Natural killer cell (primary cell): ENCODE results near the gene EXOC4. TPM values are rescaled to one million over a fixed set of nuclear protein-coding genes. Genes with fewer than 3 reads are reported as not detected.

Source experiments
- ATAC-seq, 3 donors: fragments of 150-1000 bp in 2 of 3; fragments of 200-7000 bp in 1 of 3; cut with Tn5 transposase; 1 replicate in 1 of 3; 2 replicates in 2 of 3; pipeline ENCODE4 v1.10.0; 2021; ENCODE audit warnings: mild to moderate bottlenecking in 2 of 3, moderate library complexity in 2 of 3
- DNase-seq, 2 donors: peaks; one replicate each; pipeline versions ENCODE4 v3.0.0 to v3.0.0-alpha.2; 2013 to 2021; ENCODE audit warnings: mixed read lengths in 1 of 2
- H3K27ac ChIP-seq: one replicate; pipeline ENCODE4 v1.5.1; 2013; ENCODE audit warnings: mild to moderate bottlenecking, low read length
- H3K27me3 ChIP-seq: one replicate; pipeline ENCODE4 v1.6.1; 2013; ENCODE audit warnings: low read length; ENCODE audit not compliant: control insufficient read depth, insufficient read depth
- H3K36me3 ChIP-seq: one replicate; pipeline ENCODE4 v1.6.1; 2013; ENCODE audit warnings: low read length; ENCODE audit not compliant: control insufficient read depth, insufficient read depth
- H3K4me1 ChIP-seq: one replicate; pipeline ENCODE4 v1.6.1; 2013; ENCODE audit warnings: low read length; ENCODE audit not compliant: control insufficient read depth, insufficient read depth
- H3K4me3 ChIP-seq: one replicate; pipeline ENCODE4 v1.5.1; 2013; ENCODE audit warnings: low read length
- H3K9me3 ChIP-seq: one replicate; pipeline ENCODE4 v1.6.1; 2013; ENCODE audit warnings: low read length; ENCODE audit not compliant: control insufficient read depth, insufficient read depth
- H3K27ac Mint-ChIP-seq, 2 donors: one replicate each; pipeline ENCODE4 v1.8.0; 2022; ENCODE audit warnings: mild to moderate bottlenecking in 2 of 2, mixed read lengths in 2 of 2, moderate library complexity in 1 of 2
- H3K27me3 Mint-ChIP-seq, 2 donors: one replicate each; pipeline ENCODE4 v1.8.0; 2022; ENCODE audit warnings: low read depth in 2 of 2, mixed read lengths in 2 of 2
- H3K36me3 Mint-ChIP-seq: one replicate; pipeline ENCODE4 v1.8.0; 2022; ENCODE audit warnings: mixed read lengths
- H3K4me1 Mint-ChIP-seq, 2 donors: one replicate each; pipeline ENCODE4 v1.8.0; 2022; ENCODE audit warnings: mixed read lengths in 2 of 2
- H3K4me3 Mint-ChIP-seq: one replicate; pipeline ENCODE4 v1.8.0; 2022; ENCODE audit warnings: mild to moderate bottlenecking, moderate library complexity, mixed read lengths
- H3K9me3 Mint-ChIP-seq, 2 donors: one replicate each; pipeline ENCODE4 v1.8.0; 2022; ENCODE audit warnings: mixed read lengths in 2 of 2
- WGBS: methylation state at CpG from one replicate; pipeline ENCODE4 v1.1.7; 2013; ENCODE audit warnings: missing lambda C conversion rate; ENCODE audit not compliant: insufficient coverage; 5-methylcytosine and 5-hydroxymethylcytosine counted together
- intact Hi-C: fragments of 100-400 bp; cut with micrococcal nuclease; formaldehyde crosslinking; loops from one replicate; pipeline ENCODE4 v1.14.2; 2022
- total RNA-seq, 4 donors: library from RNA; stranded (reverse); fragments of 120-200 nt in 1 of 4; gene quantifications; one replicate each; pipeline versions ENCODE4 v1.2.3 to v1.2.4, GENCODE V29; 2013 to 2022
- TF ChIP-seq, protein P1 (sequence below): fragments of 200-600 bp; IDR thresholded peaks from one replicate; pipeline ENCODE4 v1.8.0; 2022; ENCODE audit warnings: antibody characterized with exemption

EXOC4 gene
- total RNA-seq, 3 donors from 2014 or later (not counting 1 experiment from before 2014, with no cell fraction given) = 105 to 148 (median 123) TPM

DNA sequence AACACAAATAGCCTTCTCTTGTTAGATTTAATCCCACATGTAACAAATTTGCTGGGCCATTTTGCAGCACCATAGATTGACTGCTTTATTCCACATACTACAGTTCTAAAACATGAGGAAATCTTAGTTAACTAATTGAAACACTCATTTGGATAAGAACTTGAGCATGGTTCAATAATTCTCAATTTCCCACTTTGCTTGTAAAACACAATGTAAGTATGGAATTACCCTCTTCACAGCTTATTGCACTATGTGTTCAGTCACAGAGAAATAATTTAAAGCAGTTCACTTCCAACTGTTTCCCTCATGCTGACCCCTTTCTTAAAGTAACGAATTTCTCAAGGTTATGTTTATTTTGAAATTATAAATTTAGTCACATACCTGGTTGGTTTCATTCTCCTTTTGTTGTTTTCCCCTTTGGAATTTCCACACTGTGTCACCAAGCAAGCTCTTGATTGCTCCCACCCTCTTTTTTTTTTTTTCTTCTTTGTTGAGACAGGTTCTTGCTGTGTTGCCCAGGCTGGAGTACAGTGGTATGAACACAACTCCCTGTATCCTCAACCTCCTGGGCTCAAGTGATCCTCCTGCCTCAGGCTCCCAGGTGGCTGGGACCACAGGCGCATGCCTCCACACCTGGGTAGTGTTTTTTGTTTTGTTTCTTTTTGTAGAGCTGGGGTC, 425.4 kb downstream of the EXOC4 start:
- intact Hi-C loops = no loop called here
- Histone ChIP-seq H3K4me3 (no peak overlapping the region), H3K9me3 (no peaks in the 10 kb centered on the region), H3K27me3 (no peaks in the 10 kb centered on the region), H3K36me3 (no peaks in the 10 kb centered on the region), H3K4me1 (no peaks in the 10 kb centered on the region), H3K27ac (no peak overlapping the region)
- Mint-ChIP-seq H3K36me3 (no peaks in the 10 kb centered on the region), H3K27me3 (no peaks in the 10 kb centered on the region), H3K4me3 (no peak overlapping the region), H3K4me1 (peaks cover 0 to 4% of the 10 kb centered on the region in 2 donors), H3K27ac (no peak overlapping the region), H3K9me3 (no peaks in the 10 kb centered on the region)
- DNase-seq (no peak), ATAC-seq (no peak)
- 100% methylated on average over 1 of the region's 2 CpGs for WGBS
- TF ChIP-seq, protein P1, sequence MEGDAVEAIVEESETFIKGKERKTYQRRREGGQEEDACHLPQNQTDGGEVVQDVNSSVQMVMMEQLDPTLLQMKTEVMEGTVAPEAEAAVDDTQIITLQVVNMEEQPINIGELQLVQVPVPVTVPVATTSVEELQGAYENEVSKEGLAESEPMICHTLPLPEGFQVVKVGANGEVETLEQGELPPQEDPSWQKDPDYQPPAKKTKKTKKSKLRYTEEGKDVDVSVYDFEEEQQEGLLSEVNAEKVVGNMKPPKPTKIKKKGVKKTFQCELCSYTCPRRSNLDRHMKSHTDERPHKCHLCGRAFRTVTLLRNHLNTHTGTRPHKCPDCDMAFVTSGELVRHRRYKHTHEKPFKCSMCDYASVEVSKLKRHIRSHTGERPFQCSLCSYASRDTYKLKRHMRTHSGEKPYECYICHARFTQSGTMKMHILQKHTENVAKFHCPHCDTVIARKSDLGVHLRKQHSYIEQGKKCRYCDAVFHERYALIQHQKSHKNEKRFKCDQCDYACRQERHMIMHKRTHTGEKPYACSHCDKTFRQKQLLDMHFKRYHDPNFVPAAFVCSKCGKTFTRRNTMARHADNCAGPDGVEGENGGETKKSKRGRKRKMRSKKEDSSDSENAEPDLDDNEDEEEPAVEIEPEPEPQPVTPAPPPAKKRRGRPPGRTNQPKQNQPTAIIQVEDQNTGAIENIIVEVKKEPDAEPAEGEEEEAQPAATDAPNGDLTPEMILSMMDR = no peak

- intact Hi-C loops = no loop called here
- Histone ChIP-seq H3K27me3 (no peaks in the 10 kb centered on the region), H3K36me3 (no peaks in the 10 kb centered on the region), H3K4me1 (no peaks in the 10 kb centered on the region), H3K9me3 (no peaks in the 10 kb centered on the region), H3K27ac (no peak overlapping the region), H3K4me3 (no peak overlapping the region)
- H3K27me3 Mint-ChIP-seq = no peaks in the 10 kb centered on the region
- no peaks in the 10 kb centered on the region for H3K4me1 Mint-ChIP-seq
- DNase-seq (no peak), ATAC-seq (no peak)
- H3K27ac Mint-ChIP-seq = no peak overlapping the region
- no peaks in the 10 kb centered on the region for H3K36me3 Mint-ChIP-seq
- H3K4me3 Mint-ChIP-seq = no peak overlapping the region
- no peaks in the 10 kb centered on the region for H3K9me3 Mint-ChIP-seq
- TF ChIP-seq, protein P1 = no peak
Measured at GRCh38 chr7:133679977-133680376, 427.1 kb downstream of the EXOC4 start.

- Histone ChIP-seq H3K27me3 (no peaks in the 10 kb centered on the region), H3K27ac (no peak overlapping the region), H3K9me3 (no peaks in the 10 kb centered on the region), H3K4me1 (no peaks in the 10 kb centered on the region), H3K4me3 (no peak overlapping the region), H3K36me3 (no peaks in the 10 kb centered on the region)
- TF ChIP-seq, protein P1 = no peak
- ATAC-seq = no peak
- DNase-seq = no peak
- no peaks in the 10 kb centered on the region for H3K36me3 Mint-ChIP-seq
- H3K4me1 Mint-ChIP-seq = no peaks in the 10 kb centered on the region
- no peaks in the 10 kb centered on the region for H3K27me3 Mint-ChIP-seq
- no peak overlapping the region for H3K27ac Mint-ChIP-seq
- no peak overlapping the region for H3K4me3 Mint-ChIP-seq
- intact Hi-C loops = no loop called here
- no peaks in the 10 kb centered on the region for H3K9me3 Mint-ChIP-seq
- 100% methylated on average over 1 of the region's 3 CpGs for WGBS
Measured at GRCh38 chr7:133681529-133681928, 428.7 kb downstream of the EXOC4 start.
